22Rv1 (cell line): Measurements from ENCODE around the gene GNG4.

Experiments used
- H3K27ac ChIP-seq: fragments of 450-650 bp; 2 replicates; pipeline ENCODE4 v1.5.1; 2017
- CTCF ChIP-seq: fragments of 450-650 bp; IDR thresholded peaks from 2 replicates; pipeline ENCODE4 v1.5.1; 2017; ENCODE audit warnings: mild to moderate bottlenecking
- ZFX ChIP-seq: fragments of 450-650 bp; IDR thresholded peaks from 2 replicates; pipeline ENCODE4 v1.6.1; 2017; ENCODE audit warnings: antibody characterized with exemption, borderline replicate concordance

GNG4 gene

GRCh38 chr1:235588916-235589515, 60.6 kb downstream of the GNG4 start:
- H3K27ac ChIP-seq, result no peak overlapping the region
- TF ChIP-seq CTCF (no peak), ZFX (no peak)

- TF ChIP-seq ZFX, result no peak
- TF ChIP-seq CTCF, result no peak
- no peak overlapping the region for H3K27ac ChIP-seq
Observed at GRCh38 chr1:235588156-235588555, 61.4 kb downstream of the GNG4 start.

GRCh38 chr1:235586992-235587391, 62.6 kb downstream of the GNG4 start:
- no peak overlapping the region for H3K27ac ChIP-seq
- TF ChIP-seq ZFX, result no peak
- TF ChIP-seq CTCF, result no peak

- TF ChIP-seq CTCF (no peak), ZFX (no peak)
- H3K27ac ChIP-seq, result no peak overlapping the region
Observed at GRCh38 chr1:235586413-235586812, 63.2 kb downstream of the GNG4 start.

GRCh38 chr1:235584973-235585372, 64.6 kb downstream of the GNG4 start:
- no peak for TF ChIP-seq ZFX

GRCh38 chr1:235583511-235584001, 66.0 kb downstream of the GNG4 start:
- no peak for TF ChIP-seq CTCF
- TF ChIP-seq ZFX, result no peak
- H3K27ac ChIP-seq, result no peak overlapping the region

More at GRCh38 chr1:235584973-235585372, 64.6 kb downstream of the GNG4 start:
- no peak overlapping the region for H3K27ac ChIP-seq

- TF ChIP-seq ZFX (no peak), CTCF (no peak)
- H3K27ac ChIP-seq, result no peak overlapping the region
Observed at GRCh38 chr1:235582130-235582529, 67.5 kb downstream of the GNG4 start.

- H3K27ac ChIP-seq, result no peak overlapping the region
- no peak for TF ChIP-seq ZFX
- no peak for TF ChIP-seq CTCF
Observed at GRCh38 chr1:235579891-235580290, 69.7 kb downstream of the GNG4 start.
